Keratinocyte (primary cell): ENCODE data around the gene USH1C.

Experiments used
- EZH2 ChIP-seq: IDR thresholded peaks from one replicate; pipeline ENCODE4 v1.6.1; 2012; ENCODE audit warnings: inconsistent platforms, mild to moderate bottlenecking, low read length, moderate library complexity
- TF ChIP-seq, protein P1 (sequence below), 3 experiments: IDR thresholded peaks in 1 of 3; conservative IDR thresholded peaks in 1 of 3; optimal IDR thresholded peaks in 1 of 3; 2 replicates in 2 of 3; 3 replicates in 1 of 3; pipeline versions ENCODE3 to v1.5.1; 2011; ENCODE audit warnings: low read length in 3 of 3, mild to moderate bottlenecking in 3 of 3, moderate library complexity in 2 of 3, control low read depth in 1 of 3, inconsistent platforms in 1 of 3; ENCODE audit not compliant: insufficient read depth in 2 of 3; ENCODE audit errors: extremely low read depth in 1 of 3

DNA sequence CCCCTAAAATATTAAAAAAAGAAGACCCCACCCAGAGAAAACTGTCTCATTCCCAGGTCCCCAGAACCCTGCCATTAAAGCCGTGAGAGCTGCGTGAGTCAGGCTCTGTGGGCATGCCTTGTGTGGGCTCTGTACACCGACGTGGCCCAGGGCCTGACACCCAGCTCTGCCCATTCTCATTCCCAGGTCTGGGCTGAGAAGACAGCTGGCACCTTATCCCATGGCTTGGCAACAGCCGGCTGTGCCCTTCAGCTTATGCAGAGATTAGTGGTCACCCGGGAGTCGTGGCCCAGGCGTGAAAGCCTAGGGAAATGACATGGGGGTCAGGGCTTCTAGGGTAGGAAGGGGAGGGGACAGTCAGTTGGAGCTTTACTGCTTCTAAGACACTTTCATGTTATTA, 34.7 kb upstream of the USH1C start:
- TF ChIP-seq, protein P1, sequence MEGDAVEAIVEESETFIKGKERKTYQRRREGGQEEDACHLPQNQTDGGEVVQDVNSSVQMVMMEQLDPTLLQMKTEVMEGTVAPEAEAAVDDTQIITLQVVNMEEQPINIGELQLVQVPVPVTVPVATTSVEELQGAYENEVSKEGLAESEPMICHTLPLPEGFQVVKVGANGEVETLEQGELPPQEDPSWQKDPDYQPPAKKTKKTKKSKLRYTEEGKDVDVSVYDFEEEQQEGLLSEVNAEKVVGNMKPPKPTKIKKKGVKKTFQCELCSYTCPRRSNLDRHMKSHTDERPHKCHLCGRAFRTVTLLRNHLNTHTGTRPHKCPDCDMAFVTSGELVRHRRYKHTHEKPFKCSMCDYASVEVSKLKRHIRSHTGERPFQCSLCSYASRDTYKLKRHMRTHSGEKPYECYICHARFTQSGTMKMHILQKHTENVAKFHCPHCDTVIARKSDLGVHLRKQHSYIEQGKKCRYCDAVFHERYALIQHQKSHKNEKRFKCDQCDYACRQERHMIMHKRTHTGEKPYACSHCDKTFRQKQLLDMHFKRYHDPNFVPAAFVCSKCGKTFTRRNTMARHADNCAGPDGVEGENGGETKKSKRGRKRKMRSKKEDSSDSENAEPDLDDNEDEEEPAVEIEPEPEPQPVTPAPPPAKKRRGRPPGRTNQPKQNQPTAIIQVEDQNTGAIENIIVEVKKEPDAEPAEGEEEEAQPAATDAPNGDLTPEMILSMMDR (optimal IDR thresholded peaks at IDR 0.05 in 1 of 3, IDR thresholded peaks at IDR 0.05 in 1 of 3, conservative IDR thresholded peaks at IDR 0.05 in 1 of 3; ENCODE audit: extremely low read depth in 1 of 3, insufficient read depth in 2 of 3, low read length in 3 of 3), result no peak
- no peak for TF ChIP-seq EZH2
